ENCODE measurements around the gene ATAD2B.

GRCh38 chr2:23827287-23827686 lies 99.6 kb downstream of the ATAD2B start:
- TF ChIP-seq, protein P1, sequence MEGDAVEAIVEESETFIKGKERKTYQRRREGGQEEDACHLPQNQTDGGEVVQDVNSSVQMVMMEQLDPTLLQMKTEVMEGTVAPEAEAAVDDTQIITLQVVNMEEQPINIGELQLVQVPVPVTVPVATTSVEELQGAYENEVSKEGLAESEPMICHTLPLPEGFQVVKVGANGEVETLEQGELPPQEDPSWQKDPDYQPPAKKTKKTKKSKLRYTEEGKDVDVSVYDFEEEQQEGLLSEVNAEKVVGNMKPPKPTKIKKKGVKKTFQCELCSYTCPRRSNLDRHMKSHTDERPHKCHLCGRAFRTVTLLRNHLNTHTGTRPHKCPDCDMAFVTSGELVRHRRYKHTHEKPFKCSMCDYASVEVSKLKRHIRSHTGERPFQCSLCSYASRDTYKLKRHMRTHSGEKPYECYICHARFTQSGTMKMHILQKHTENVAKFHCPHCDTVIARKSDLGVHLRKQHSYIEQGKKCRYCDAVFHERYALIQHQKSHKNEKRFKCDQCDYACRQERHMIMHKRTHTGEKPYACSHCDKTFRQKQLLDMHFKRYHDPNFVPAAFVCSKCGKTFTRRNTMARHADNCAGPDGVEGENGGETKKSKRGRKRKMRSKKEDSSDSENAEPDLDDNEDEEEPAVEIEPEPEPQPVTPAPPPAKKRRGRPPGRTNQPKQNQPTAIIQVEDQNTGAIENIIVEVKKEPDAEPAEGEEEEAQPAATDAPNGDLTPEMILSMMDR (IDR thresholded peaks at IDR 0.05 in 4 of 5, conservative IDR thresholded peaks at IDR 0.05 in 1 of 5) = no peak
- no peak for TF ChIP-seq POLR2A (IDR thresholded peaks at IDR 0.05)

All from gastrocnemius medialis (tissue), 4 donors.